IPS-NIHi7 (cell line): ENCODE data around the gene HDHD3.

Source experiments
- DNase-seq: peaks from one replicate; pipeline ENCODE4 v3.0.0; 2012; ENCODE audit warnings: mixed read lengths; ENCODE audit errors: extremely low spot score

Gene HDHD3

DNA sequence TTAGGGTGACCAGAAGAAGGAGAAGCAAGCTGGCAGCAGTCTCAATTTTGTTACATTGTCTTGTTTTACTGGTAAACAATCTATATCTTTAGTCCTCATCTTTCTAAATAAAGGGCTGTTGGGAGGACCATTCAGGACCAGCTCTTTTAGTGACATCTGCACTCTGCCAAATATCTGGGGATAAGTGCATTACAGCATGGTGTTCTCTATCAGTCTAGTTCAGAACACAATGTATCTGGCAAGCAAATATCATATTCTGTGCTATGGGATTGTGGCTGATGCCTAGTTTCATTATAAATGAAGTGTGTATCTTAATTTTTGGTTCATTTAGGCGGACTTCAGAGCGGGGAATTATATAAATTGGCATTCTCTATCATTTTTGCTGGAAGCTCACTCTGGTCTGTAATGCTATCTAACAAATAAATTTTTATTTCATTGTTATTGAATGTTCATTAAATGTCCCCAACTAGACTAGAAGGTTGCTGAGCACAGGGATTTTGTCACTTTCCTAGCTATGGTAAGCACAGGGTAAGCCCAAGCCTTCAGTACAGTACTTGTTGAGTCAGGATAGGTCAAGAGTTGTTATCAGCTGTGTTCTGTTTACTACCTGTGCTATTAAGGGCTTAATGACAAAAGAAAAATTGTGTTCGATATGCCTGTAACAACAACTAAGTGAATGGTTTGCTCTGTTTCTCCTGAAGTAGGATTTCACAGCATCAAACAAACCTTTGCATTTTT is 48.6 kb downstream of the HDHD3 start:
- no peak for DNase-seq

DNA sequence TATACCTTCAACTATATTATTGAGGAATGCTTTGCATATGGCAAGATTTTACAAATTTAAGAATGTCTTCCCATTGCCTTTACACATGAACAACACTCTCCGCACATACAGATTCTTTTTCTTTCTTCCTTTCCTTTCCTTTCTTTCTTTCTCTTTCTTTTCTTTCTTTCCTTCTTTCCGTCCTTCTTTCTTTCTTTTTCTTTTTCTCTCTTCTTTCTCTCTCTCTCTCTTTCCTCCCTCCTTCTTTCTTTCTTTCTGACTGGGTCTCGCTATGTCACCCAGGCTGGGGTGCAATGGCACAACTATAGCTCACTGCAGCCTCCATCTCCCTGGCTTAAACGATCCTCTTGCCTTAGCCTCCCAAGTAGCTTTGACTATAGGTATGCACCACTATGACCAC is 50.6 kb downstream of the HDHD3 start:
- DNase-seq = no peak
